Adrenal gland (tissue), 12 donors: ENCODE results near the gene NAIF1. TPM values are rescaled to one million over a fixed set of nuclear protein-coding genes. Genes with fewer than 3 reads are reported as not detected.
A peak's percentile ranks its signal among the peaks of the same experiment; 100 is the strongest.

Experiments
- DNase-seq, 7 donors: peaks; one replicate each; pipeline ENCODE4 v3.0.0-alpha.2; 2019 to 2020
- H3K27ac ChIP-seq, 5 donors: fragments of 200-600 bp; sonication (generic) in 4 of 5; 1 replicate in 3 of 5; 2 replicates in 2 of 5; pipeline versions ENCODE4 v1.5.1 to v1.8.0; 2016 to 2020; ENCODE audit warnings: mild to moderate bottlenecking in 1 of 5
- H3K27me3 ChIP-seq: fragments of 200-600 bp; 2 replicates; pipeline ENCODE4 v1.8.0; 2021
- H3K36me3 ChIP-seq, 2 donors: fragments of 200-600 bp; replicated peaks in 1 of 2; 1 replicate in 1 of 2; 2 replicates in 1 of 2; pipeline versions ENCODE4 v1.5.1 to v1.8.0; 2018 to 2022
- H3K4me1 ChIP-seq, 2 donors: fragments of 200-600 bp; replicated peaks in 1 of 2; 1 replicate in 1 of 2; 2 replicates in 1 of 2; pipeline versions ENCODE4 v1.5.1 to v1.8.0; 2018 to 2021
- H3K4me3 ChIP-seq, 4 donors: fragments of 200-600 bp; sonication (generic) in 3 of 4; one replicate each; pipeline ENCODE4 v1.5.1; 2016 to 2018
- H3K9me3 ChIP-seq, 3 donors: fragments of 200-600 bp; sonication (generic) in 1 of 3; replicated peaks in 1 of 3; 1 replicate in 2 of 3; 2 replicates in 1 of 3; pipeline versions ENCODE4 v1.5.1 to v1.8.0; 2016 to 2021
- CTCF ChIP-seq, 6 experiments: fragments of 450-650 bp in 4 of 6; fragments of 200-600 bp in 2 of 6; sonication (generic) in 1 of 6; IDR thresholded peaks; 1 replicate in 5 of 6; 2 replicates in 1 of 6; pipeline versions ENCODE4 v1.5.1 to v1.8.0; 2016 to 2021; ENCODE audit warnings: antibody characterized with exemption in 6 of 6, mild to moderate bottlenecking in 2 of 6, moderate library complexity in 1 of 6
- POLR2A ChIP-seq, 2 donors: fragments of 450-650 bp; IDR thresholded peaks; one replicate each; pipeline ENCODE4 v1.6.1; 2017; ENCODE audit warnings: antibody characterized with exemption in 2 of 2, mild to moderate bottlenecking in 2 of 2, moderate library complexity in 1 of 2
- WGBS, 4 donors: extraction: QIAGEN DNeasy Blood & Tissue Kit in 2 of 4; methylation state at CpG; one replicate each; pipeline versions ENCODE4 v1.1.5 to v1.1.7; 2013 to 2017; 5-methylcytosine and 5-hydroxymethylcytosine counted together
- intact Hi-C, 2 donors: fragments of 100-400 bp; cut with DNase I; formaldehyde crosslinking; loops; one replicate each; pipeline versions ENCODE4 v1.14.1 to v1.15.0; 2022 to 2023
- polyA plus RNA-seq, 3 donors: library from polyadenylated mRNA; stranded (reverse); fragments of 200-250 nt in 2 of 3; fragments of 350-450 nt in 1 of 3; fragmentation: Illumina TruSeq in 1 of 3; extraction: RNeasy Lipid Tissue Mini Kit (QIAGEN cat#74804) in 1 of 3; gene quantifications; one replicate each; pipeline ENCODE4 v1.2.3, GENCODE V29; 2013 to 2014
- total RNA-seq, 9 donors: library from RNA; depleted of rRNA in 4 of 9; stranded (reverse); fragments of >200 nt in 4 of 9; fragments of 120-200 nt in 1 of 9; fragmentation: NEBNext Ultra II Directional in 1 of 9; extraction: Animal tissue kit (Norgen Biotek cat#: 25700) in 1 of 9; gene quantifications; one replicate each; pipeline versions ENCODE4 v1.1.0 to v1.2.4, GENCODE V29; 2013 to 2023
- donor health status: healthy with polysubstance abuse.
- donor health status: Bipolar disorder and iron deficiency.
- donor health status: DM: yes; HTN: yes; CAD: no.
- donor health status: DM: no; HTN: no; CAD: no.
- donor health status: DM: no; HTN: no; CAD: no.
- donor health status: DM: yes; HTN: yes; CAD: no.

NAIF1 gene
- total and polyA plus RNA-seq, 12 donors = 6.6 to 20.7 (median 12.2) TPM

GRCh38 chr9:128027705-128028104 lies 39.4 kb downstream of the NAIF1 start:
- no peaks in the 10 kb centered on the region for H3K36me3 ChIP-seq
- no peak for DNase-seq
- 67 to 72% (median 71%) methylated on average over 4 of the region's 4 CpGs for WGBS, 4 donors
- H3K27me3 ChIP-seq = no peaks in the 10 kb centered on the region
- no peaks in the 10 kb centered on the region for H3K9me3 ChIP-seq
- no peak for TF ChIP-seq CTCF (IDR thresholded peaks at IDR 0.05)
- TF ChIP-seq POLR2A (IDR thresholded peaks at IDR 0.05) = no peak
- peak overlapping the region in 2 of 5 donors; percentile 13 to 52 for H3K27ac ChIP-seq
- H3K4me3 ChIP-seq = no peak overlapping the region
- H3K4me1 ChIP-seq = peaks cover 0 to 16% of the 10 kb centered on the region in 2 donors
- intact Hi-C loops = no loop called here

GRCh38 chr9:128026773-128027541 lies 40.2 kb downstream of the NAIF1 start:
- no peak for DNase-seq
- H3K27ac ChIP-seq = peak overlapping the region in 4 of 5 donors; percentile 0 to 72 (median 50)
- no peaks in the 10 kb centered on the region for H3K36me3 ChIP-seq
- TF ChIP-seq POLR2A (IDR thresholded peaks at IDR 0.05) (no peak), CTCF (IDR thresholded peaks at IDR 0.05) (no peak)
- H3K4me3 ChIP-seq = no peak overlapping the region
- no peaks in the 10 kb centered on the region for H3K9me3 ChIP-seq
- WGBS, 4 donors = 50 to 68% (median 64%) methylated on average over 7 to 11 of the region's 11 CpGs
- H3K4me1 ChIP-seq = peaks cover 0 to 16% of the 10 kb centered on the region in 2 donors
- H3K27me3 ChIP-seq = no peaks in the 10 kb centered on the region
- intact Hi-C loops = no loop called here

GRCh38 chr9:128026255-128026772 lies 40.8 kb downstream of the NAIF1 start:
- H3K4me3 ChIP-seq = no peak overlapping the region
- WGBS, 4 donors = 53 to 82% (median 74%) methylated on average over 9 to 12 of the region's 12 CpGs
- TF ChIP-seq POLR2A (IDR thresholded peaks at IDR 0.05) (no peak), CTCF (IDR thresholded peaks at IDR 0.05) (no peak)
- intact Hi-C loops = no loop called here
- no peak for DNase-seq
- H3K27me3 ChIP-seq = no peaks in the 10 kb centered on the region
- H3K36me3 ChIP-seq = no peaks in the 10 kb centered on the region
- H3K27ac ChIP-seq = peak overlapping the region in 3 of 5 donors; percentile 0 to 72 (median 52)
- no peaks in the 10 kb centered on the region for H3K9me3 ChIP-seq
- H3K4me1 ChIP-seq = peaks cover 0 to 16% of the 10 kb centered on the region in 2 donors

- Histone ChIP-seq H3K4me1 (peaks cover 0 to 16% of the 10 kb centered on the region in 2 donors), H3K27me3 (no peaks in the 10 kb centered on the region), H3K27ac (peak overlapping the region in 1 of 5 donors; percentile 72), H3K4me3 (no peak overlapping the region), H3K36me3 (no peaks in the 10 kb centered on the region), H3K9me3 (no peaks in the 10 kb centered on the region)
- 51 to 66% (median 59%) methylated on average over 4 of the region's 4 CpGs for WGBS, 4 donors
- no peak for TF ChIP-seq POLR2A (IDR thresholded peaks at IDR 0.05)
- TF ChIP-seq CTCF (IDR thresholded peaks at IDR 0.05) = no peak
- DNase-seq = no peak
- intact Hi-C loops = no loop called here
Observed at GRCh38 chr9:128025736-128026135, 41.4 kb downstream of the NAIF1 start.
